ENCODE measurements around the gene CCDC148.

The CCDC148 gene

GRCh38 chr2:158125756-158126498 lies 330.6 kb downstream of the CCDC148 start:
- no peak for DNase-seq (ENCODE audit: low read depth in 2 of 2)

- DNase-seq (ENCODE audit: low read depth in 2 of 2) = no peak
These were observed 331.7 kb downstream of the CCDC148 start for GRCh38 chr2:158124896-158125295.
